Fibroblast of mammary gland (primary cell): ENCODE results near the gene TMEM253.

Experiments
- DNase-seq: peaks from one replicate; pipeline ENCODE4 v3.0.0-alpha.2; 2010; ENCODE audit warnings: low read depth
- H3K4me3 ChIP-seq: 2 replicates; pipeline ENCODE4 v1.5.1; 2011; ENCODE audit warnings: low read depth, mild to moderate bottlenecking, low read length, moderate library complexity; ENCODE audit not compliant: control insufficient read depth
- CTCF ChIP-seq: conservative IDR thresholded peaks from 2 replicates; pipeline ENCODE4 v1.5.1; 2011; ENCODE audit warnings: low read depth, low read length, inconsistent platforms; ENCODE audit not compliant: control insufficient read depth, insufficient read depth

The TMEM253 gene

GRCh38 chr14:21066882-21067502, 33.9 kb upstream of the TMEM253 start:
- TF ChIP-seq CTCF, result peak; percentile 31
- no peak for DNase-seq
- H3K4me3 ChIP-seq, result no peak overlapping the region

GRCh38 chr14:21068521-21069387, 32.1 kb upstream of the TMEM253 start:
- DNase-seq, result peak; percentile 63
- peak overlapping the region; percentile 56 for H3K4me3 ChIP-seq
- peak; percentile 68 for TF ChIP-seq CTCF

GRCh38 chr14:21069388-21070082, 31.3 kb upstream of the TMEM253 start:
- TF ChIP-seq CTCF, result no peak
- DNase-seq, result no peak
- H3K4me3 ChIP-seq, result peak overlapping the region; percentile 56

- TF ChIP-seq CTCF, result no peak
- DNase-seq, result no peak
- H3K4me3 ChIP-seq, result peak within 1 kb of the TSS; percentile 77
These were observed 30.7 kb upstream of the TMEM253 start, which contains the start of gene ARHGEF40 for GRCh38 chr14:21070083-21070609. Gene ARHGEF40, plus strand, starts transcription at chr14:21070304. Its CDS starts 93 bp downstream, at chr14:21070397.

- peak overlapping the region; percentile 77 for H3K4me3 ChIP-seq
- TF ChIP-seq CTCF, result no peak
- peak; percentile 66 for DNase-seq
These were observed 30.1 kb upstream of the TMEM253 start for GRCh38 chr14:21070610-21071224.
